Panc1 (cell line): ENCODE results near the gene PRPF19.

Source experiments
- CTCF ChIP-seq: fragments of 450-650 bp; IDR thresholded peaks from 2 replicates; pipeline ENCODE4 v1.5.1; 2017; ENCODE audit warnings: mild to moderate bottlenecking
- REST ChIP-seq, 2 experiments: IDR thresholded peaks; 2 replicates each; pipeline ENCODE4 v1.6.1; 2011 to 2012; ENCODE audit warnings: low read depth in 2 of 2, control low read depth in 1 of 2, low read length in 1 of 2, mild to moderate bottlenecking in 1 of 2, moderate library complexity in 1 of 2; ENCODE audit not compliant: insufficient read depth in 1 of 2

DNA sequence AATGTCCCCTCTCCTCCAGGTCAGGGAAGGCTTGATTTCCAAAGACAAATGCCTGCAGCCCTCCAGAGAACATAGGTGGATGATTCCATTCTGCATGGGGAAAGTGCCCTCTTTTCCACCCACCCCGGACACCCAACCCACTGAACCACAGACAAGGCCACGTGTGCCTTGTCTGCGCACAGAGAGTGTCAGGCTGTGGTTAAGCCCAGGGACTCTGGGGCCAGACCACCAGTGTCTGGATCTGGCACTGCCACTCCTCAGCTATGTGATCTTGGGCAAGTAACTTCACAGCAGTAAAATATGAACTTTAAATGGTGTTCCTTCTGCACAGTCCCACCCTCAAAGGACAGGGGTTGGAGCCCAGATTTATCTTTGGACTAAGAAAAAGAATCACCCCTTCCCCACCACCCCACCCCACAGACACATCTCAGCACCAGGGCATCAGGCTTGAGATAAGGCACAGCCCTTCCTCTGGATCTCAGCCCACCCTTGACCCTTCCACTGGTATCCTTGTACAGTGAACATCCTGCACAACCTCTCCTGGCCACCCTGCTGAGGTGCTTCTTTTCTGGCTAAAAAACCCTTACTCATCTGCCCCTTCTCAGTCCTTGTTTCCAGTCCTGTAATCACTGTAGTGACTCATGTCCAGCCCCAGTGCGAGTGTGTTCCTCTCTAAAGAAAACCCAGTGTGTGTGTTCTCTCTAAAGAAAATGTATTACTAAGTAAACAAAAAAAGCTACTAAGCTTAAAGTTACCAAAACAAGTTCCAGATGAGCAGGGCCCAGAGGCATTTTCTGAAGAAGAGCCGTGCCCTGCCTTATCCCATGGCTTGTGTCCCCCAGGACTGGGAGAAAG lies 48.8 kb downstream of the PRPF19 start:
- no peak for TF ChIP-seq CTCF
- no peak for TF ChIP-seq REST (IDR thresholded peaks at IDR 0.05; ENCODE audit: insufficient read depth in 1 of 2, low read depth in 2 of 2, low read length in 1 of 2)
